Calu3 (cell line): ENCODE results near the gene ADAMTS17. TPM values are rescaled to one million over a fixed set of nuclear protein-coding genes. Genes with fewer than 3 reads are reported as not detected.

Experiments
- BruUV-seq: library from RNA; stranded (reverse); fragments of 400-500 nt; replicated peaks from 2 replicates; lab custom pipeline; 2021; lab: Mats Ljungman, UMichigan
- CTCF ChIA-PET: fragments of 300-600 bp; sonication (Branson Sonifier 250); formaldehyde crosslinking; loops from one replicate; lab custom pipeline; 2022; ENCODE audit warnings: antibody characterized with exemption; lab: Charles Lee
- DNase-seq: peaks from one replicate; pipeline ENCODE4 v3.0.0; 2022
- H3K27ac Mint-ChIP-seq: one replicate; pipeline ENCODE4 v1.8.0; 2022; ENCODE audit warnings: mixed read lengths; ENCODE audit not compliant: unreplicated experiment
- H3K27me3 Mint-ChIP-seq: one replicate; pipeline ENCODE4 v1.8.0; 2022; ENCODE audit warnings: mixed read lengths; ENCODE audit not compliant: unreplicated experiment
- H3K36me3 Mint-ChIP-seq: one replicate; pipeline ENCODE4 v1.8.0; 2022; ENCODE audit warnings: mild to moderate bottlenecking, moderate library complexity, mixed read lengths; ENCODE audit not compliant: insufficient read depth, unreplicated experiment
- H3K4me1 Mint-ChIP-seq: one replicate; pipeline ENCODE4 v1.8.0; 2022; ENCODE audit warnings: mild to moderate bottlenecking, low read depth, mixed read lengths; ENCODE audit not compliant: unreplicated experiment
- H3K4me3 Mint-ChIP-seq: one replicate; pipeline ENCODE4 v1.8.0; 2022; ENCODE audit warnings: mild to moderate bottlenecking, low read depth, moderate library complexity, mixed read lengths; ENCODE audit not compliant: unreplicated experiment
- H3K9me3 Mint-ChIP-seq: one replicate; pipeline ENCODE4 v1.8.0; 2022; ENCODE audit warnings: low read depth, mixed read lengths; ENCODE audit not compliant: unreplicated experiment
- intact Hi-C: fragments of 100-400 bp; cut with micrococcal nuclease; formaldehyde crosslinking; loops from one replicate; pipeline ENCODE4 v1.10.0; 2022; ENCODE audit not compliant: unreplicated experiment
- total RNA-seq: library from RNA; stranded (reverse); gene quantifications from 2 replicates; pipeline ENCODE4 v1.2.3, GENCODE V29; 2022
- TF ChIP-seq, protein P1 (sequence below): fragments of 200-600 bp; IDR thresholded peaks from one replicate; pipeline ENCODE4 v1.8.0; 2022; ENCODE audit warnings: antibody characterized with exemption; ENCODE audit not compliant: unreplicated experiment

Gene ADAMTS17
- total RNA-seq, 1 experiment from 2014 or later, result 3.5 TPM

DNA sequence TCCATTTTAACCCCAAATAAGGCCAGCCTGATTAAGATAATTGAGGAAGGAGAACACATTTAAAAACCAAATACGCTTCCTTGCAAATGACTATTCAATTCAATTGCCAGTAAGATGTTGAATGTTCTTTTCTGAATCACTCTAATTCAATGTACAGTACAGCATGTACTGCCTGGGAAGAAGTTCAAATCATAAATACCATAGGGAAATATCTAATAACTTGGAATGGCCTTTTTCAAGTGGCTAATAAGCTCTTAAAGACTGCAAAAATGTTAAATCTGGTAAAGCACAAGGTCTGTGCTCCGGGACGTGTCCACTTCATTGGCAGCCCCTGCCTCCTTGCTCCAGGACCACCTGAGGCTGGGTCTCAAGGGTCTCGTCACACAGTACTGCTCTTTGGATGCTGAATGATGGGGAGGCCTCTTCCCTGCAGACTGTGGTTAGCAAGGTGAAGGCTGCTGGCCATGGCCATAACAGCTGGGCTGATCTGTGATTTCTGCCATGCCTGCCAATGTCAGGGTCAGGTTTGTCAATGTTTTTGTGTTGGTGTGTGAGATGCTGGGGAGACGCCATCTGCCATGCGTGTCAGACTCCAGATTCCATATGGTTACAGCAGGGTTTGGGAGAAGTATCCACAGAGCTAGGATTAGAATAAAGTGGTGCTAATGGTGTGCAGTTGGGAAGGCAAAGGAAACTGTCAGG, 300.5 kb downstream of the ADAMTS17 start:
- CTCF ChIA-PET, result interaction anchor here (0.6 kb wide), 1 partner anchor 472 kb away, joined by 3 read pairs; no protein-coding TSS in a partner anchor
- no TSS peak for BruUV-seq

GRCh38 chr15:100039994-100040393, 301.8 kb downstream of the ADAMTS17 start:
- TF ChIP-seq, protein P1, sequence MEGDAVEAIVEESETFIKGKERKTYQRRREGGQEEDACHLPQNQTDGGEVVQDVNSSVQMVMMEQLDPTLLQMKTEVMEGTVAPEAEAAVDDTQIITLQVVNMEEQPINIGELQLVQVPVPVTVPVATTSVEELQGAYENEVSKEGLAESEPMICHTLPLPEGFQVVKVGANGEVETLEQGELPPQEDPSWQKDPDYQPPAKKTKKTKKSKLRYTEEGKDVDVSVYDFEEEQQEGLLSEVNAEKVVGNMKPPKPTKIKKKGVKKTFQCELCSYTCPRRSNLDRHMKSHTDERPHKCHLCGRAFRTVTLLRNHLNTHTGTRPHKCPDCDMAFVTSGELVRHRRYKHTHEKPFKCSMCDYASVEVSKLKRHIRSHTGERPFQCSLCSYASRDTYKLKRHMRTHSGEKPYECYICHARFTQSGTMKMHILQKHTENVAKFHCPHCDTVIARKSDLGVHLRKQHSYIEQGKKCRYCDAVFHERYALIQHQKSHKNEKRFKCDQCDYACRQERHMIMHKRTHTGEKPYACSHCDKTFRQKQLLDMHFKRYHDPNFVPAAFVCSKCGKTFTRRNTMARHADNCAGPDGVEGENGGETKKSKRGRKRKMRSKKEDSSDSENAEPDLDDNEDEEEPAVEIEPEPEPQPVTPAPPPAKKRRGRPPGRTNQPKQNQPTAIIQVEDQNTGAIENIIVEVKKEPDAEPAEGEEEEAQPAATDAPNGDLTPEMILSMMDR, result no peak
- H3K27ac Mint-ChIP-seq, result no peak overlapping the region
- H3K36me3 Mint-ChIP-seq, result no peaks in the 10 kb centered on the region
- no peaks in the 10 kb centered on the region for H3K27me3 Mint-ChIP-seq
- CTCF ChIA-PET, result no interaction called here
- no TSS peak for BruUV-seq
- intact Hi-C loops, result no loop called here
- no peak overlapping the region for H3K4me3 Mint-ChIP-seq
- no peaks in the 10 kb centered on the region for H3K4me1 Mint-ChIP-seq
- no peak for DNase-seq
- H3K9me3 Mint-ChIP-seq, result peaks cover 5% of the 10 kb centered on the region

More for the DNA sequence above, 300.5 kb downstream of the ADAMTS17 start:
- H3K36me3 Mint-ChIP-seq, result no peaks in the 10 kb centered on the region
- TF ChIP-seq, protein P1, result no peak
- H3K27me3 Mint-ChIP-seq, result no peaks in the 10 kb centered on the region
- no peaks in the 10 kb centered on the region for H3K4me1 Mint-ChIP-seq
- H3K4me3 Mint-ChIP-seq, result no peak overlapping the region
- intact Hi-C loops, result no loop called here
- DNase-seq, result no peak
- H3K27ac Mint-ChIP-seq, result no peak overlapping the region
- peaks cover 5% of the 10 kb centered on the region for H3K9me3 Mint-ChIP-seq

DNA sequence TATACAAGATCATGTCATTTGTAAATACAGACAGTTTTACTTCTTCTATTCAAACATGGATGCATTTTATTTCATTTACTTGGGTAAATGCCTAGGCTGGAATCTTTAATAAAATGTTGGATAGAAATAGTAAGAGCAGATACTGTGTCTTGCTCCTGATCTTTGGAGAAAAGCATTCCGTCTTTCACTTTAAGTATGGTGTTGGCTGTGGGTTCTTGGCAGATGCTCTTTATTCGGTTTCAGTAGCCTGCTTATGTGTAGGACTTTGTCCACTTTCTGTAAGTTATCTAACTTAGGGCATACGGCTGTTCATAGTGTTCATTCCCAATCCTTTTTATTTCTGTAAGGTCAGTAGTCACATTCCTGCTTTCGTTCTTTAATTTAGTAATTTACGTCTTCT, 303.0 kb downstream of the ADAMTS17 start:
- no peaks in the 10 kb centered on the region for H3K4me1 Mint-ChIP-seq
- H3K27ac Mint-ChIP-seq, result no peak overlapping the region
- no peaks in the 10 kb centered on the region for H3K27me3 Mint-ChIP-seq
- no TSS peak for BruUV-seq
- DNase-seq, result no peak
- intact Hi-C loops, result no loop called here
- H3K4me3 Mint-ChIP-seq, result no peak overlapping the region
- H3K36me3 Mint-ChIP-seq, result no peaks in the 10 kb centered on the region
- peaks cover 7% of the 10 kb centered on the region for H3K9me3 Mint-ChIP-seq
- TF ChIP-seq, protein P1, result no peak
- CTCF ChIA-PET, result interaction anchor here (0.6 kb wide), 1 partner anchor 19 kb away, joined by 3 read pairs; no protein-coding TSS in a partner anchor

DNA sequence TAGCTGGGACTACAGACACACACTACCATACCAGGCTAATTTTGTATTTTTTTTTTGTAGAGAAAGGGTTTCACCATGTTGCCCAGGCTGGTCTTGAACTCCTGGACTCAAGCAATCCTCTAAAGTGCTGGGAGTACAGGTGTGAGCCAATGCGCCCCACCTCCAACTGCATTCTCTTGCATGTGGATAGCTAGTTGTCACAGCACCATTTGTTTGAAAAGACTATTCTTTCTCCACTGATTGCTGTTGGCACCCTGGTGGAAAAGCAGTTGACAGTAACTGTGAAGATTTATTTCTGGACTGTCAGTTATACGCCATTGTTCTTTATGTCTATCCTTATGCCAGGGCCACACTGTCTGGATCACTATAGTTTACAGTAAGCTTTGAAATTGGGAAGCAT, 303.9 kb downstream of the ADAMTS17 start:
- no peak overlapping the region for H3K4me3 Mint-ChIP-seq
- H3K36me3 Mint-ChIP-seq, result no peaks in the 10 kb centered on the region
- H3K4me1 Mint-ChIP-seq, result no peaks in the 10 kb centered on the region
- no TSS peak for BruUV-seq
- H3K27ac Mint-ChIP-seq, result no peak overlapping the region
- H3K27me3 Mint-ChIP-seq, result no peaks in the 10 kb centered on the region
- CTCF ChIA-PET, result interaction anchor here (0.8 kb wide), 1 partner anchor 509 kb away, joined by 7 read pairs; no protein-coding TSS in a partner anchor
- TF ChIP-seq, protein P1, result no peak
- intact Hi-C loops, result no loop called here
- DNase-seq, result no peak
- peaks cover 8% of the 10 kb centered on the region for H3K9me3 Mint-ChIP-seq
